ENCODE data around the gene SLC37A2. TPM values are rescaled to one million over a fixed set of nuclear protein-coding genes. Genes with fewer than 3 reads are reported as not detected.

SLC37A2 gene
- total RNA-seq, 1 donor from 2014 or later: 1.3 TPM

GRCh38 chr11:125073616-125074483 lies 10.7 kb downstream of the SLC37A2 start:
- Histone ChIP-seq H3K4me2 (ENCODE audit: low read length) (no peak overlapping the region), H3K4me1 (ENCODE audit: insufficient read depth, low read length) (peaks cover 27% of the 10 kb centered on the region), H3K79me2 (ENCODE audit: insufficient read depth, low read length) (no peaks in the 10 kb centered on the region), H2AFZ (ENCODE audit: low read depth, low read length) (no peak overlapping the region), H3K9ac (ENCODE audit: low read length) (no peak overlapping the region), H3K27me3 (ENCODE audit: insufficient read depth, low read length) (no peaks in the 10 kb centered on the region), H3K9me3 (ENCODE audit: insufficient read depth, low read depth, low read length) (no peaks in the 10 kb centered on the region), H4K20me1 (ENCODE audit: insufficient read depth, low read length) (no peaks in the 10 kb centered on the region), H3K4me3 (ENCODE audit: insufficient read depth, low read depth, low read length) (no peak overlapping the region), H3K27ac (ENCODE audit: low read depth, low read length) (no peak overlapping the region), H3K36me3 (ENCODE audit: insufficient read depth, low read length) (no peaks in the 10 kb centered on the region)
- H3K27ac Mint-ChIP-seq (ENCODE audit: unreplicated experiment): no peak overlapping the region
- H3K36me3 Mint-ChIP-seq (ENCODE audit: low read depth, unreplicated experiment): no peaks in the 10 kb centered on the region
- peaks cover 42% of the 10 kb centered on the region for H3K27me3 Mint-ChIP-seq (ENCODE audit: low read depth, unreplicated experiment)
- DNase-seq (ENCODE audit: low read depth) (no peak), FAIRE-seq (no peak)
- H3K4me3 Mint-ChIP-seq (ENCODE audit: unreplicated experiment): no peak overlapping the region
- H3K9me3 Mint-ChIP-seq (ENCODE audit: unreplicated experiment): no peaks in the 10 kb centered on the region
- peaks cover 33% of the 10 kb centered on the region for H3K4me1 Mint-ChIP-seq (ENCODE audit: low read depth, unreplicated experiment)
- TF ChIP-seq EZH2 (IDR thresholded peaks at IDR 0.05; ENCODE audit: insufficient read depth, low read length): no peak
- no peak for TF ChIP-seq CTCF (IDR thresholded peaks at IDR 0.05; ENCODE audit: insufficient read depth, low read depth, low read length)

- no peak for FAIRE-seq
Measured at GRCh38 chr11:125074511-125075241, 11.6 kb downstream of the SLC37A2 start.

More at GRCh38 chr11:125074511-125075241, 11.6 kb downstream of the SLC37A2 start:
- peaks cover 42% of the 10 kb centered on the region for H3K27me3 Mint-ChIP-seq (ENCODE audit: low read depth, unreplicated experiment)
- H3K9me3 ChIP-seq (ENCODE audit: insufficient read depth, low read depth, low read length): no peaks in the 10 kb centered on the region
- DNase-seq (ENCODE audit: low read depth): no peak
- no peaks in the 10 kb centered on the region for H3K79me2 ChIP-seq (ENCODE audit: insufficient read depth, low read length)
- TF ChIP-seq CTCF (IDR thresholded peaks at IDR 0.05; ENCODE audit: insufficient read depth, low read depth, low read length) (no peak), EZH2 (IDR thresholded peaks at IDR 0.05; ENCODE audit: insufficient read depth, low read length) (no peak)
- H4K20me1 ChIP-seq (ENCODE audit: insufficient read depth, low read length): no peaks in the 10 kb centered on the region
- no peaks in the 10 kb centered on the region for H3K36me3 ChIP-seq (ENCODE audit: insufficient read depth, low read length)
- H3K4me1 Mint-ChIP-seq (ENCODE audit: low read depth, unreplicated experiment): peaks cover 34% of the 10 kb centered on the region
- H3K9me3 Mint-ChIP-seq (ENCODE audit: unreplicated experiment): no peaks in the 10 kb centered on the region
- no peak overlapping the region for H3K4me3 ChIP-seq (ENCODE audit: insufficient read depth, low read depth, low read length)
- no peak overlapping the region for H3K9ac ChIP-seq (ENCODE audit: low read length)
- no peaks in the 10 kb centered on the region for H3K36me3 Mint-ChIP-seq (ENCODE audit: low read depth, unreplicated experiment)
- no peaks in the 10 kb centered on the region for H3K27me3 ChIP-seq (ENCODE audit: insufficient read depth, low read length)
- peaks cover 33% of the 10 kb centered on the region for H3K4me1 ChIP-seq (ENCODE audit: insufficient read depth, low read length)
- H3K27ac ChIP-seq (ENCODE audit: low read depth, low read length): no peak overlapping the region
- H3K27ac Mint-ChIP-seq (ENCODE audit: unreplicated experiment): no peak overlapping the region
- no peak overlapping the region for H2AFZ ChIP-seq (ENCODE audit: low read depth, low read length)
- H3K4me2 ChIP-seq (ENCODE audit: low read length): no peak overlapping the region
- H3K4me3 Mint-ChIP-seq (ENCODE audit: unreplicated experiment): no peak overlapping the region
